ENCODE results near the gene RBBP7.

DNA sequence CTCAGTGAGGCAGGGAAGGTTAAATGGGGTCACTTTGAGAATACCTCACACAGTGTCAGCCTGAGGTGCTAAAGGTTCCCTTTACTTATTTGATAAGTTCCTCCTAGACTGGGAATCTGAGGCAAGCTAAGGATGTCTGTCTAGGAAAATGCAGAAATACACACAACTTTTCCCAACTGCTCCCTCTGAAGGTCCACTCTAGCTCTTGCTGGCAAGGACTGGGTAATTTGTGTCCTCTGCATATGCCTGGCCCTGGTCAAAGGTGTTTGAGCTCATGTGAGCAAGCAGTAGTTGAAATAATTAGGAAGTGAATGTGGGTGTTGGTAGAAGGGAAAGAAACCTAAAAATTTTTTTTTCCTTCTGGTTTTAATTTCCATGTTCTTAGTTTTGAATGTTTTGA lies 62.6 kb downstream of the RBBP7 start:
- no peak for TF ChIP-seq POLR2AphosphoS5 (IDR thresholded peaks at IDR 0.05; ENCODE audit: low read depth, low read length)
- TF ChIP-seq FOXP2 (optimal IDR thresholded peaks at IDR 0.05; ENCODE audit: borderline replicate concordance, extremely low read depth, extremely low read length, insufficient read depth) = no peak
- TF ChIP-seq TAF1 (IDR thresholded peaks at IDR 0.05; ENCODE audit: borderline replicate concordance, insufficient read depth, low read length) = no peak
- TF ChIP-seq, protein P1, sequence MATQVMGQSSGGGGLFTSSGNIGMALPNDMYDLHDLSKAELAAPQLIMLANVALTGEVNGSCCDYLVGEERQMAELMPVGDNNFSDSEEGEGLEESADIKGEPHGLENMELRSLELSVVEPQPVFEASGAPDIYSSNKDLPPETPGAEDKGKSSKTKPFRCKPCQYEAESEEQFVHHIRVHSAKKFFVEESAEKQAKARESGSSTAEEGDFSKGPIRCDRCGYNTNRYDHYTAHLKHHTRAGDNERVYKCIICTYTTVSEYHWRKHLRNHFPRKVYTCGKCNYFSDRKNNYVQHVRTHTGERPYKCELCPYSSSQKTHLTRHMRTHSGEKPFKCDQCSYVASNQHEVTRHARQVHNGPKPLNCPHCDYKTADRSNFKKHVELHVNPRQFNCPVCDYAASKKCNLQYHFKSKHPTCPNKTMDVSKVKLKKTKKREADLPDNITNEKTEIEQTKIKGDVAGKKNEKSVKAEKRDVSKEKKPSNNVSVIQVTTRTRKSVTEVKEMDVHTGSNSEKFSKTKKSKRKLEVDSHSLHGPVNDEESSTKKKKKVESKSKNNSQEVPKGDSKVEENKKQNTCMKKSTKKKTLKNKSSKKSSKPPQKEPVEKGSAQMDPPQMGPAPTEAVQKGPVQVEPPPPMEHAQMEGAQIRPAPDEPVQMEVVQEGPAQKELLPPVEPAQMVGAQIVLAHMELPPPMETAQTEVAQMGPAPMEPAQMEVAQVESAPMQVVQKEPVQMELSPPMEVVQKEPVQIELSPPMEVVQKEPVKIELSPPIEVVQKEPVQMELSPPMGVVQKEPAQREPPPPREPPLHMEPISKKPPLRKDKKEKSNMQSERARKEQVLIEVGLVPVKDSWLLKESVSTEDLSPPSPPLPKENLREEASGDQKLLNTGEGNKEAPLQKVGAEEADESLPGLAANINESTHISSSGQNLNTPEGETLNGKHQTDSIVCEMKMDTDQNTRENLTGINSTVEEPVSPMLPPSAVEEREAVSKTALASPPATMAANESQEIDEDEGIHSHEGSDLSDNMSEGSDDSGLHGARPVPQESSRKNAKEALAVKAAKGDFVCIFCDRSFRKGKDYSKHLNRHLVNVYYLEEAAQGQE (IDR thresholded peaks at IDR 0.05; ENCODE audit: insufficient read depth in 1 of 2, low read depth in 2 of 2, low read length in 2 of 2) = no peak
